ENCODE measurements around the gene PARVA. TPM values are rescaled to one million over a fixed set of nuclear protein-coding genes. Genes with fewer than 3 reads are reported as not detected.
A peak's percentile ranks its signal among the peaks of the same experiment; 100 is the strongest.

PARVA gene
- total and polyA plus RNA-seq, 9 of the 15 experiments (the other 6 are each of a cell fraction or from before 2014, with no cell fraction given): 0.11 TPM; not detected in 8

DNA sequence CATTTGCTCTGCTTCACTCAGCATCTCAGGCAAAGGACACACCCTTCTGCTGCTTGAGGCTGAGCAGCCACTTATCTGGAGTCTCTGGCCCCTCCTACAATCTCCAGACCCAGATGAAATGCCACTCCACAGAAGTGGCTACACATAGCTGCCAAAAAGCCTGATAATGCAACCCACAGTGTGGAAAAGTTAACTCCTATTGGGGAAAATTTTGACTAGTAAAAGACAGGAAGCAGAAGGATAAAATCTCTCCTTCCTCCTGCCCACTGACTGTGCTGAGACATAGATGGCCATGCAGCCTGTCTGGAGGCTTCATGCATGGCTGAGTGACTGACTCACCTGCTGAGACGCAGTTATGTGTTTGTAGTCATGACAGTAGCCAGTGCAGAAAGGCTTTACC, 204.6 kb downstream of the PARVA start (continued):
- TF ChIP-seq RBM17 (IDR thresholded peaks at IDR 0.05; ENCODE audit: borderline replicate concordance, low read depth, low read length) (no peak), ZNF778 (CRISPR knock-in tag; IDR thresholded peaks at IDR 0.05) (no peak), BCL6 (CRISPR knock-in tag; IDR thresholded peaks at IDR 0.05) (no peak), NRF1 (conservative IDR thresholded peaks at IDR 0.05 in 1 of 2, IDR thresholded peaks at IDR 0.05 in 1 of 2) (0 out of 4 replicates have a peak, but pooled peaks of 1 of the 2 experiments have one; percentile 13), PRPF4 (IDR thresholded peaks at IDR 0.05; ENCODE audit: insufficient read depth, low read depth, low read length, poor library complexity, severe bottlenecking) (no peak), ZNF140 (CRISPR knock-in tag; IDR thresholded peaks at IDR 0.05) (no peak), NUFIP1 (IDR thresholded peaks at IDR 0.05; ENCODE audit: partially characterized antibody) (no peak), PHF20 (IDR thresholded peaks at IDR 0.05; ENCODE audit: partially characterized antibody) (no peak), NCOA2 (IDR thresholded peaks at IDR 0.05; ENCODE audit: partially characterized antibody in 2 of 2) (no peak), HNRNPLL (IDR thresholded peaks at IDR 0.05; ENCODE audit: low read depth, low read length, poor library complexity, severe bottlenecking) (no peak), ZKSCAN1 (IDR thresholded peaks at IDR 0.05; ENCODE audit: low read depth, low read length) (no peak)
- TF ChIP-seq, protein P1, sequence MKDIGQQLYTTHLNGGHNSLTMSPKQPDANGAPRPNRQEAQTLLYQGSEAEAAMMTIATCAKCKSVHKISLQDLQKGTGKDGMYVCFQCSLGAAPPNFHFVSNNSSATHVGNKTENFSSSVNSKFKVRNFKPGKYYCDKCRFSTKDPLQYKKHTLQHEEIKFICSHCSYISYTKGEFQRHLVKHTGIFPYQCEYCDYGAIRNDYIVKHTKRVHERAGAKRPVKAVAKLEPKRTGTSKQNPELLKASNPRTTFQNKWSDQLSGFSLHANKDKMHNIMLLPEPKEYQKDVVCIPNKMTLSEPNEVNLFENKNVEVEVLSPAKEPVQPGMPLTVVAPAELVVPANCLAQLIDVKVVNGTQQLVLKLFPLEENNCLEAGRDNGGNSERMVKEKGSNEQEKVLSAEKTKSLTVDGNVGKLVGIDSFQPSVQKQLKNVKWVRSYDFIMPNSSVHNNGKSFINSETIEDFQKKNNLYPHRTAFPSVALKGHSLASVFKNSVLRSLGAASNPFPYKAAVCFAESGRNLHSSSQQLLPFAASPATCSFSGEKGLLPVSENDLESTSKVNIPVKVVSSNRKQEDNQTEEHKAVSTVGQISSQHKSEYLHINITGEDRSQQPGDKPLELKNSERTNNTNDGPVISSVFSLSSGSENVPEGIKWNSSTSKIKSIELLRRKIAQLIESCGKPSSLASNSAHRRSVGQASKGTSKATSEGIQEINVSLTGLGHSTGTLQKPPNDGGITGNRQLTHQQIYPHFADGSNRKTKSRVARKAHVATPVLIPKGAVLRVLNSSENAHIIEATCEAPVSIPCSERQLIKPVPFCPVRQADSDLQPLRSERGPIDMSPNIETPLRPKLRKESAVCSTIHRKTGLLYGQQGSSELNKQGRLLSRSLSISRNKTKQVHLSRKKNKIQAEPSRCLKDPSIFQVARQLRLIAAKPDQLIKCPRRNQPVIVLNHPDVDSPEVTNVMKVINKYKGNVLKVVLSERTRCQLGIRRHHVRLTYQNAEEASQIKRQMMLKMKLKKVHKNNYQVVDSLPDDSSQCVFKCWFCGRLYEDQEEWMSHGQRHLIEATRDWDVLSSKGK (CRISPR knock-in tag; IDR thresholded peaks at IDR 0.05): no peak
- TF ChIP-seq, protein P2, sequence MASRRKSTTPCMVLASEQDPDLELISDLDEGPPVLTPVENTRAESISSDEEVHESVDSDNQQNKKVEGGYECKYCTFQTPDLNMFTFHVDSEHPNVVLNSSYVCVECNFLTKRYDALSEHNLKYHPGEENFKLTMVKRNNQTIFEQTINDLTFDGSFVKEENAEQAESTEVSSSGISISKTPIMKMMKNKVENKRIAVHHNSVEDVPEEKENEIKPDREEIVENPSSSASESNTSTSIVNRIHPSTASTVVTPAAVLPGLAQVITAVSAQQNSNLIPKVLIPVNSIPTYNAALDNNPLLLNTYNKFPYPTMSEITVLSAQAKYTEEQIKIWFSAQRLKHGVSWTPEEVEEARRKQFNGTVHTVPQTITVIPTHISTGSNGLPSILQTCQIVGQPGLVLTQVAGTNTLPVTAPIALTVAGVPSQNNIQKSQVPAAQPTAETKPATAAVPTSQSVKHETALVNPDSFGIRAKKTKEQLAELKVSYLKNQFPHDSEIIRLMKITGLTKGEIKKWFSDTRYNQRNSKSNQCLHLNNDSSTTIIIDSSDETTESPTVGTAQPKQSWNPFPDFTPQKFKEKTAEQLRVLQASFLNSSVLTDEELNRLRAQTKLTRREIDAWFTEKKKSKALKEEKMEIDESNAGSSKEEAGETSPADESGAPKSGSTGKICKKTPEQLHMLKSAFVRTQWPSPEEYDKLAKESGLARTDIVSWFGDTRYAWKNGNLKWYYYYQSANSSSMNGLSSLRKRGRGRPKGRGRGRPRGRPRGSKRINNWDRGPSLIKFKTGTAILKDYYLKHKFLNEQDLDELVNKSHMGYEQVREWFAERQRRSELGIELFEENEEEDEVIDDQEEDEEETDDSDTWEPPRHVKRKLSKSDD (conservative IDR thresholded peaks at IDR 0.05; ENCODE audit: low read length): no peak
- TF ChIP-seq, protein P3, sequence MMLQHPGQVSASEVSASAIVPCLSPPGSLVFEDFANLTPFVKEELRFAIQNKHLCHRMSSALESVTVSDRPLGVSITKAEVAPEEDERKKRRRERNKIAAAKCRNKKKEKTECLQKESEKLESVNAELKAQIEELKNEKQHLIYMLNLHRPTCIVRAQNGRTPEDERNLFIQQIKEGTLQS (IDR thresholded peaks at IDR 0.05): 0 out of 2 replicates have a peak, but pooled peaks have one; percentile 16
- TF ChIP-seq, protein P3 (CRISPR knock-in tag; conservative IDR thresholded peaks at IDR 0.05): no peak
- TF ChIP-seq, protein P4, sequence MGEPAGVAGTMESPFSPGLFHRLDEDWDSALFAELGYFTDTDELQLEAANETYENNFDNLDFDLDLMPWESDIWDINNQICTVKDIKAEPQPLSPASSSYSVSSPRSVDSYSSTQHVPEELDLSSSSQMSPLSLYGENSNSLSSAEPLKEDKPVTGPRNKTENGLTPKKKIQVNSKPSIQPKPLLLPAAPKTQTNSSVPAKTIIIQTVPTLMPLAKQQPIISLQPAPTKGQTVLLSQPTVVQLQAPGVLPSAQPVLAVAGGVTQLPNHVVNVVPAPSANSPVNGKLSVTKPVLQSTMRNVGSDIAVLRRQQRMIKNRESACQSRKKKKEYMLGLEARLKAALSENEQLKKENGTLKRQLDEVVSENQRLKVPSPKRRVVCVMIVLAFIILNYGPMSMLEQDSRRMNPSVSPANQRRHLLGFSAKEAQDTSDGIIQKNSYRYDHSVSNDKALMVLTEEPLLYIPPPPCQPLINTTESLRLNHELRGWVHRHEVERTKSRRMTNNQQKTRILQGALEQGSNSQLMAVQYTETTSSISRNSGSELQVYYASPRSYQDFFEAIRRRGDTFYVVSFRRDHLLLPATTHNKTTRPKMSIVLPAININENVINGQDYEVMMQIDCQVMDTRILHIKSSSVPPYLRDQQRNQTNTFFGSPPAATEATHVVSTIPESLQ (CRISPR knock-in tag; IDR thresholded peaks at IDR 0.05): no peak
- TF ChIP-seq, protein P5, sequence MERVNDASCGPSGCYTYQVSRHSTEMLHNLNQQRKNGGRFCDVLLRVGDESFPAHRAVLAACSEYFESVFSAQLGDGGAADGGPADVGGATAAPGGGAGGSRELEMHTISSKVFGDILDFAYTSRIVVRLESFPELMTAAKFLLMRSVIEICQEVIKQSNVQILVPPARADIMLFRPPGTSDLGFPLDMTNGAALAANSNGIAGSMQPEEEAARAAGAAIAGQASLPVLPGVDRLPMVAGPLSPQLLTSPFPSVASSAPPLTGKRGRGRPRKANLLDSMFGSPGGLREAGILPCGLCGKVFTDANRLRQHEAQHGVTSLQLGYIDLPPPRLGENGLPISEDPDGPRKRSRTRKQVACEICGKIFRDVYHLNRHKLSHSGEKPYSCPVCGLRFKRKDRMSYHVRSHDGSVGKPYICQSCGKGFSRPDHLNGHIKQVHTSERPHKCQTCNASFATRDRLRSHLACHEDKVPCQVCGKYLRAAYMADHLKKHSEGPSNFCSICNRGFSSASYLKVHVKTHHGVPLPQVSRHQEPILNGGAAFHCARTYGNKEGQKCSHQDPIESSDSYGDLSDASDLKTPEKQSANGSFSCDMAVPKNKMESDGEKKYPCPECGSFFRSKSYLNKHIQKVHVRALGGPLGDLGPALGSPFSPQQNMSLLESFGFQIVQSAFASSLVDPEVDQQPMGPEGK (CRISPR knock-in tag; IDR thresholded peaks at IDR 0.05; ENCODE audit: borderline replicate concordance): no peak

Data from K562 (cell line).